Measurements from ENCODE around the gene CGB8. TPM values are rescaled to one million over a fixed set of nuclear protein-coding genes. Genes with fewer than 3 reads are reported as not detected.
"Not testable (repeated sequence)": the region's sequence is repeated elsewhere in the genome, so short reads cannot be mapped to it uniquely, and the experiment has no call there.

Gene CGB8
- total RNA-seq: 1.2 TPM in 1 of 2 replicates, not detected in the other

DNA sequence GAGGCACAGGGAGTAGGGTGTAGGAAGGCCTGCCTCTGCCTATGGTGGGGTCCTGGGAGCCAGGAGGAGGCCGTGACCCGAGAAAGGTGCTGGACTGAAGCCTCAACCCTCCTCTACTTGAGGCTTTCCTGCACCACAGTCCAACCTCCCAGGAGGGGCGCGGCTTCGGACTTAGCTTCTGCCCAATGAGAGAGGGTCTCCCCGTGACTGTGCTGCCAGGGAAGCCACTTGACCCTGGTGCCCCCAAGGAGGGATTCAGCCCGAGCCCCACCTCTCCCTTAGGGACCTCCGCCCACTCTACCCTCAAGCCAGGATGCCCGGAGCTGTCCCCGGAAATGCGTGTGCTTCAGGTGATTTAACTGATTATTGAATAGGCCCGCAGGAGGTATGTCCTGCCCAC is at the start of gene CGB8:
Gene CGB8, minus strand, starts transcription at position 101 of the 400 bp plus-strand sequence. CDS start 372 bp downstream, outside the sequence.
- DNase-seq (ENCODE audit: low read depth): not testable (repeated sequence)

- DNase-seq (ENCODE audit: low read depth): peak; percentile 61
Observed at GRCh38 chr19:49097453-49098288, 48.8 kb upstream of the CGB8 start.

GRCh38 chr19:49094505-49095482 is 45.9 kb upstream of the CGB8 start:
- DNase-seq (ENCODE audit: low read depth): no peak

- no peak for DNase-seq (ENCODE audit: low read depth)
Observed at GRCh38 chr19:49092686-49093085, 43.8 kb upstream of the CGB8 start.

- DNase-seq (ENCODE audit: low read depth): no peak
Observed at GRCh38 chr19:49091391-49092038, 42.6 kb upstream of the CGB8 start.

DNA sequence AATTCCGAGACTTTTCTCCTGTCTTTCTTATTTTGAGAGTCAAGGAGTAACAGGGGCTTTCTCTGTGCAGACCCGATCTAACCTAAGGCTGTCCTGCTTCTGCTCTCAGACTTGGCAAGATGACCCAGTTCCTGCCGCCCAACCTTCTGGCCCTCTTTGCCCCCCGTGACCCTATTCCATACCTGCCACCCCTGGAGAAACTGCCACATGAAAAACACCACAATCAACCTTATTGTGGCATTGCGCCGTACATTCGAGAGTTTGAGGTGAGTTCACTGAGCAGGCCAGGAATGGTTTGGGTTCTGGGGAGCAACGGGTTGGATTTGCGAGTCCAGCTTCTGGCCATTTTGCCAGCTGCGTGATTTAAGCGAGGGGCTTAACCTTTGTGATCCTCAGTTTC is 37.4 kb upstream of the CGB8 start:
- DNase-seq (ENCODE audit: low read depth): no peak

DNA sequence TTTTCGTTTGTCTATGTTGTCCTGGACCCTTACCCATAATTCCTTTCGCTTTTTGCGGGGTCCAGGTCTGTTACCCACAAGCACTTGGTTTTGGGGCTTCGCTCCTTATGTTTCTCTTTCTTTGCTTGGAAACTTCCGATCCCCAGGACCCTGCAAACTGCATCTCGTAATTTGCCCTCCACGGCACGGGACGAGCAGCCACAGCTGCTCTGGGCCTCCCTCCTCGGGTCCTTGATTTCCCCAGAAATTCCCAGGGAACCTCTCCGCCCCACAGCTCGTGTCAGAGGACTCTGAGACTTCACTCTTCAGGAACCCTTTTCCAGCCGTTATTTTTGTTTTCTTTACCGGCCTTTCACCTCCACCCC is 36.9 kb upstream of the CGB8 start:
- no peak for DNase-seq (ENCODE audit: low read depth)

DNA sequence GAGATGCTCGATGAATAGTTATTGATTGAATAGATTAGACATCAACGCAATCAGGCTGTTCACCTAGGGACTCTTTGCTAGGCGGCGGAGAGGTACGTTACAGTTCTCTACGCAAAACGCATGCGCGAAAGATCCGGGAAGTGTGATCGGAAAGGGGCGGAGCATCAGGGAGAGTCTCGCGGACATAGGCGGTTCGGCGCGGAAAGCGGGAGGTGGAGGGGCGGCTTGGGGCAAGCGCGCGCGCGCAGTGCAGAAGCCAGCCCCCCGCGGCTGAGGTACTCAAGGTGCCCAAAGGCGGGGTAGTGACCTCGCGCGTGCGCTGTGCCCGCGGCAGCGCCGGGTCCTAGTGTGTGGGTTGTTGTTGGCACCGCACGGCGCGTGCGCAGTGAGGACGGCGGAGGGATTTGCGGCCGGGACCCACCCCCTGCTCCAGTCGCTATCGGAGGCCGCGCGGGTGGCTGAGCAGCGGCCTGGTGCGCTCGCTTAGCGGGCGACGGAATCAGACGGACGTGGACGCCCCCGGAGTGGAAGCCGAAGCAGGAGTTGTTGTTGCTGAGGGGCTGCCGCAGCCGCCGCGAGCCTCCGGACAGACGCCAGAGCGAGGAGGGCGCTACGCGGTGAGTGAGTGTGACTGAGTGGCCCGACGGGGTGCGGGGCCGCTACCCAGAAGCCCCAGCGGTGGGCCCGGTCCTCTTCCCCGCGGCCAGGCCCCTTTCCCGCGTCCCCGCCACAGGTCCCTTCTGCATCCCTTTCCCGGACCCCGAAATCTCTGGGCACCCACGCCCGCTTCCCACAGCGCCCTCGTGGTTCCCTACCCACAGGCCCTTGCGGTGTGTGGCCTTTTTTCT is 36.3 kb upstream of the CGB8 start, which contains the start of gene SNRNP70:
Gene SNRNP70, plus strand, starts transcription at position 432 of the 848 bp plus-strand sequence. CDS start 964 bp downstream, outside the sequence.
- DNase-seq (ENCODE audit: low read depth): peak; percentile 94

DNA sequence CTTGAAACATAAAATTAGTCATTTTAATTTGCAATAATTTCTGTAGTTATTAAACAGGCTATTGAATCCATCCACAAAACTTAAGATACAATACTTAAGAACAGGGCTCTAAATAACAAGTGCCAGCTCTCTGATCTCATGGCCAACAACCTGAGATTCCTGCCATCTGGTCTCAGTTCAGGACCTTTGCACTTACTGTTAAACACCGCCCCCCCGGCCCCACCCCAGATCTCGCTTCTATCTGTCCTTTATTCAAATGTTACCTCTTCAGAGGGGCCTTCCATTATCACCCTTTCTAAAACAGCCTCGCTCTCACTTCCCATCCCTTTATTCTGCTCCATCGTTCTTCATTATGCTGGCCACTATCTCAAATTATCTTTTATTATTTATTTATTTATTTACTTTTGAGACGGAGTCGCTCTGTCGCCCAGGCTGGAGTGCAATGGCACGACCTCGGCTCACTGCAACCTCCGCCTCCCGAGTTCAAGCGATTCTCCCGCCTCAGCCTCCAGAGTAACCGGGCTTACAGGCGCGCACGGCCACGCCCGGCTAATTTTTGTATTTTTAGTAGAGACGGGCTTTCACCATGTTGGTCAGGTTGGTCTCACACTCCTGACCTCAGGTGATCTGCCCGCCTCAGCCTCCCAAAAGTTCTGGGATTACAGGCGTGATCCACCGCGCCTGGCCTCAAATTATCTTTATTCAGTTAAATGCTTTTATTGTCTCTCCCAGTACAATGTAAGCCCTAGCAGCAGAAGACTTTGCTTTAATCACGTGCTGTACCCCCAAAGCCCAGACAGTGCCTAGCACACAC is 35.5 kb upstream of the CGB8 start:
- DNase-seq (ENCODE audit: low read depth): no peak

- DNase-seq (ENCODE audit: low read depth): no peak
Observed at GRCh38 chr19:49081273-49081672, 32.4 kb upstream of the CGB8 start.

GRCh38 chr19:49080392-49080791 is 31.5 kb upstream of the CGB8 start:
- DNase-seq (ENCODE audit: low read depth): no peak

- DNase-seq (ENCODE audit: low read depth): peak; percentile 67
Observed at GRCh38 chr19:49074869-49075268, 26.0 kb upstream of the CGB8 start.

DNA sequence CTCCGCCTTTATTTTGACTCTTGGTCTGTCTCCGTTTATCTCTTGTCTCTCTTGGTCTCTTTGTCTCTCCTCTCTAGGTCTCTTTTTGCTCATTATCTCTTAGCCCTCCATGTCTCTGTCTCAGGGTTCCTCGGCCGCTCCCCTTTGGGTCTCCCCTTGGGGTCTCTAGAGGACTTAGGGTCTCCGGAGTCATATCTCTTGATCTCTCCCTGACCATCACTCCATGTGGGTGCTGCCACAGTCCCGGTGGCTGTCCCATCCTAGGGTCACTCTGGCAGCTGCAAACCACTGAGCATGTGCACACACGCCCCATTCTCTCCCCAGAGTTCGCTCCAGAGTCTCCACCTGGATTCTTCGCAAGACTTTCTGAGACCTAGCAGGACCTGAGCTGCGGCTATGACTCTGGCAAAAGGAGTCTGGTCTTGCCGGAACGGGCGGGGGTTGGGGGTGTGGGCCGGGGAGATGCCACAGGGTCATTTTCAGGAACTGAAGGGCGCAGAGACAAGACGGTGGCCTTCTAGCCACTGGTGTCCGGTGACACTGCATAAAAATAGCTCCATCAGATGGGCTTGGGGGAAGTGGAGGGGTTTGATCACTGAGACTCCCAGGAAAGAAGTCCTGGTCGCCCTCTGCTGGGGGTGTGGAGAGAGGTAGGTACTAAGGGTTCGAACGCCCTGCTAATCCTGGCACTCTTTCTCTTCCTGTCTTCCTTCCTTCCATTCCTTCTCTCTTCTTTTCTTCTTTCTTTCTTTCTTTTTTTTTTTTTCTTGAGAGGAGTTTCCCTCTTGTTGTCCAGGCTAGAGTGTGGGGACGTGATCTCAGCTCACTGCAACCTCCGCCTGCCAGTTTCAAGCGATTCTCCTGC is 24.8 kb upstream of the CGB8 start:
- no peak for DNase-seq (ENCODE audit: low read depth)

GRCh38 chr19:49071860-49072547 is 23.1 kb upstream of the CGB8 start:
- no peak for DNase-seq (ENCODE audit: low read depth)

- no peak for DNase-seq (ENCODE audit: low read depth)
Observed at GRCh38 chr19:49070416-49070815, 21.5 kb upstream of the CGB8 start.

DNA sequence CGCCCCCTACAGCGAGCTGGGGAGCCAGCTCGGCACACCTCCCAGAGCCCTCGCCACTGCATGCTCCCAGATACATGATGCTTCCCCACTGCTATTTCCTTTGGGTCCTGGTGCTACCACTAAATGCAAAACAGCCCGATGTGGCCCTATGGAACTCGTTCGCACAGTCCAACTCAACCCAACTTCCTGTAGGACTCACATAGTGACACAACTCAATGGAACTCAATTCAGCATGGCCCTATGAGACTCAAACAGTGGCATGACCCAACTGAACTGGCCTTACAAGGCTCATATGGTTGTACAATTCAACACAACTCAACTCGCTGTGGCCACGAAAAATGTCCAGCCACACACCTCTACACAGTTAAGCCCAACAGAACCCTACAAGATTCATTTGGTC is 20.1 kb upstream of the CGB8 start:
- no peak for DNase-seq (ENCODE audit: low read depth)

GRCh38 chr19:49067554-49067953 is 18.6 kb upstream of the CGB8 start:
- no peak for DNase-seq (ENCODE audit: low read depth)

DNA sequence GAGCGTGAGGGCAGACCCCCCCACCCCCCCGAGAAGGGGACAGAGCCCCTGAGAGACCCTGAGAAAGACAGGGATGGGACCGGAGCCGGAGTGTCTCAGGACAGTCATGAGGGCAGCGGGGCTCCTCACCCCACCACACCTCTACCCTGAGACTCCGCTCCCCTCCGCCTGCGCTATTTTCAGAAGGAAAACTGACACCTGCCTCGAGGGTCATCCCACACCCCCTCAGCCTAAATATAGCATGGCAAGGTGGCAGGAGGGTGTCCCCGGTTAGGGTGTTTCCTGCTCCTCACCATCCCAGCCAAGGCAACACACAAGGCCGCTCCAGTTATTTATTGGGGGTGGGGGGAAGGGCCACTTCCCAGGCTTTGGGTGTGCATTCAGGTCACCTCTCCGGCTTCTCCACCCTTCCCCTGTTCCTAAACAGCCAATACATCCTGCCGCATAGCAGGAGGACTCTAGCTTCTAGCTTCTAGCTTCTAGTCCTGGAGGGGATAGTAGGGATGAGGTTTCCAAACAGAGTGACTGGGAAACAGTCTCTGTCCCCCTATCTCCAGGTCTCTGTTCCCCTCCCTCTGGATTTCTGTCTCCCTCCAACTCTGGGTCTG is 17.1 kb upstream of the CGB8 start:
- no peak for DNase-seq (ENCODE audit: low read depth)
